Brain pericyte (primary cell): ENCODE results near the gene PPP1R15B.
A peak's percentile ranks its signal among the peaks of the same experiment; 100 is the strongest.

Experiments
- DNase-seq: peaks from one replicate; pipeline ENCODE4 v3.0.0-alpha.2; 2012; ENCODE audit warnings: low read depth, low spot score

PPP1R15B gene

GRCh38 chr1:204420039-204421004, 8.7 kb upstream of the PPP1R15B start:
- DNase-seq, result no peak

- DNase-seq, result no peak
Measured at GRCh38 chr1:204419064-204419403, 7.4 kb upstream of the PPP1R15B start.

- no peak for DNase-seq
Measured at GRCh38 chr1:204418174-204419063, 6.8 kb upstream of the PPP1R15B start.

- peak; percentile 21 for DNase-seq
Measured at GRCh38 chr1:204417074-204417997, 5.7 kb upstream of the PPP1R15B start.

GRCh38 chr1:204416589-204417073, 5.0 kb upstream of the PPP1R15B start:
- DNase-seq, result no peak

GRCh38 chr1:204415351-204415750, 3.7 kb upstream of the PPP1R15B start:
- DNase-seq, result no peak

GRCh38 chr1:204414016-204414415, 2.4 kb upstream of the PPP1R15B start:
- DNase-seq, result no peak

GRCh38 chr1:204413170-204413535, 1.5 kb upstream of the PPP1R15B start:
- DNase-seq, result no peak

- DNase-seq, result no peak
Measured at GRCh38 chr1:204410688-204411450, 748 bp downstream of the PPP1R15B start.

- no peak for DNase-seq
Measured at GRCh38 chr1:204409836-204410687, 1.6 kb downstream of the PPP1R15B start.

GRCh38 chr1:204409123-204409522, 2.5 kb downstream of the PPP1R15B start:
- DNase-seq, result no peak

GRCh38 chr1:204408602-204409001, 3.0 kb downstream of the PPP1R15B start:
- DNase-seq, result no peak

- DNase-seq, result no peak
Measured at GRCh38 chr1:204408074-204408507, 3.5 kb downstream of the PPP1R15B start.

- no peak for DNase-seq
Measured at GRCh38 chr1:204407295-204407971, 4.2 kb downstream of the PPP1R15B start.

- DNase-seq, result no peak
Measured at GRCh38 chr1:204406621-204407020, 5.0 kb downstream of the PPP1R15B start.

- no peak for DNase-seq
Measured at GRCh38 chr1:204405988-204406387, 5.6 kb downstream of the PPP1R15B start.

GRCh38 chr1:204404629-204405028, 7.0 kb downstream of the PPP1R15B start:
- no peak for DNase-seq

- DNase-seq, result no peak
Measured at GRCh38 chr1:204402391-204402790, 9.2 kb downstream of the PPP1R15B start.

GRCh38 chr1:204401730-204402129, 9.9 kb downstream of the PPP1R15B start:
- DNase-seq, result no peak
